K562 (cell line): ENCODE data around the gene SBK3. TPM values are rescaled to one million over a fixed set of nuclear protein-coding genes. Genes with fewer than 3 reads are reported as not detected.
A peak's percentile ranks its signal among the peaks of the same experiment; 100 is the strongest.

Source experiments
- ATF3 ChIP-seq, 2 experiments: fragments of 450-650 bp in 1 of 2; sonication (generic) in 1 of 2; formaldehyde crosslinking in 1 of 2; IDR thresholded peaks in 1 of 2; conservative IDR thresholded peaks in 1 of 2; 2 replicates each; pipeline versions ENCODE4 v1.6.1 to v1.8.1; 2016 to 2023; ENCODE audit warnings: mild to moderate bottlenecking in 2 of 2, moderate library complexity in 2 of 2, inconsistent platforms in 1 of 2, missing genetic modification reagents in 1 of 2
- CC2D1A ChIP-seq: fragments of 450-650 bp; IDR thresholded peaks from 2 replicates; pipeline ENCODE4 v1.6.1; 2017; ENCODE audit warnings: mild to moderate bottlenecking
- COPS2 ChIP-seq: fragments of 450-650 bp; conservative IDR thresholded peaks from 2 replicates; pipeline ENCODE4 v1.6.1; 2016; ENCODE audit warnings: mild to moderate bottlenecking, moderate library complexity
- EP300 ChIP-seq: IDR thresholded peaks from 2 replicates; pipeline ENCODE4 v1.6.1; 2012; ENCODE audit warnings: low read length, improper control_type of control experiment
- EZH2 ChIP-seq: IDR thresholded peaks from 2 replicates; pipeline ENCODE4 v1.6.1; 2012; ENCODE audit warnings: low read depth, mild to moderate bottlenecking, inconsistent platforms, low read length, borderline replicate concordance
- GTF2F1 ChIP-seq: IDR thresholded peaks from 2 replicates; pipeline ENCODE4 v1.6.1; 2011; ENCODE audit warnings: low read depth, low read length, improper control_type of control experiment
- HEY1 ChIP-seq: fragments of 250-450 bp; sonication (Bioruptor Pico); IDR thresholded peaks from 2 replicates; pipeline ENCODE4 v1.5.0; 2020; ENCODE audit warnings: mild to moderate bottlenecking, moderate library complexity, borderline replicate concordance
- HIVEP1 ChIP-seq: fragments of 250-450 bp; sonication (Bioruptor Pico); IDR thresholded peaks from 2 replicates; pipeline ENCODE4 v1.4.0; 2020; ENCODE audit warnings: mild to moderate bottlenecking
- ILK ChIP-seq: fragments of 450-650 bp; IDR thresholded peaks from 2 replicates; pipeline ENCODE4 v1.6.1; 2016; ENCODE audit warnings: missing genetic modification characterization, low read depth, mild to moderate bottlenecking, missing compliant biosample characterization, moderate library complexity, borderline replicate concordance
- KAT2B ChIP-seq: IDR thresholded peaks from one replicate; pipeline ENCODE4 v1.6.1; 2012; ENCODE audit warnings: low read depth, mild to moderate bottlenecking, control low read depth, inconsistent platforms, low read length, moderate library complexity
- KDM1A ChIP-seq, 2 experiments: fragments of 450-650 bp; IDR thresholded peaks; 2 replicates each; pipeline ENCODE4 v1.6.1; 2016; ENCODE audit warnings: mild to moderate bottlenecking in 2 of 2
- KHSRP ChIP-seq: fragments of 450-650 bp; IDR thresholded peaks from 2 replicates; pipeline ENCODE4 v1.6.1; 2017
- KLF6 ChIP-seq: fragments of 250-450 bp; sonication (Bioruptor Pico); IDR thresholded peaks from 2 replicates; pipeline ENCODE4 v1.4.0; 2020; ENCODE audit warnings: mild to moderate bottlenecking, moderate library complexity, borderline replicate concordance
- L3MBTL2 ChIP-seq: fragments of 450-650 bp; IDR thresholded peaks from 2 replicates; pipeline ENCODE4 v1.6.1; 2016; ENCODE audit warnings: mild to moderate bottlenecking, moderate library complexity
- MTA1 ChIP-seq: fragments of 450-650 bp; IDR thresholded peaks from 2 replicates; pipeline ENCODE4 v1.6.1; 2017; ENCODE audit warnings: borderline replicate concordance
- NONO ChIP-seq, 2 experiments: fragments of 200-400 bp in 1 of 2; fragments of 450-650 bp in 1 of 2; formaldehyde crosslinking in 1 of 2; IDR thresholded peaks; 2 replicates each; pipeline ENCODE4 v1.6.1; 2017; ENCODE audit warnings: low read depth in 2 of 2, mild to moderate bottlenecking in 2 of 2, moderate library complexity in 2 of 2, low read length in 1 of 2
- POLR2G ChIP-seq: fragments of 200-400 bp; formaldehyde crosslinking; IDR thresholded peaks from 2 replicates; pipeline ENCODE4 v1.6.1; 2017; ENCODE audit warnings: low read depth, mild to moderate bottlenecking, antibody characterized with exemption, low read length, moderate library complexity
- SRSF7 ChIP-seq: fragments of 200-400 bp; formaldehyde crosslinking; optimal IDR thresholded peaks from 2 replicates; pipeline ENCODE3; 2017; ENCODE audit warnings: mild to moderate bottlenecking, low read depth, low read length
- STAT5A ChIP-seq: IDR thresholded peaks from 2 replicates; pipeline ENCODE4 v1.6.1; 2012; ENCODE audit warnings: low read length, inconsistent platforms, borderline replicate concordance
- ZBED1 ChIP-seq: IDR thresholded peaks from 2 replicates; pipeline ENCODE4 v1.6.1; 2014
- ZEB2 ChIP-seq: fragments of 450-650 bp; IDR thresholded peaks from 2 replicates; pipeline ENCODE4 v1.6.1; 2016
- ZNF518B ChIP-seq: fragments of 250-450 bp; sonication (Bioruptor Pico); IDR thresholded peaks from 2 replicates; pipeline ENCODE4 v1.5.0; 2021; ENCODE audit warnings: mild to moderate bottlenecking, moderate library complexity
- ZNF586 ChIP-seq: fragments of 450-650 bp; formaldehyde crosslinking; conservative IDR thresholded peaks from 2 replicates; pipeline ENCODE4 v1.4.0; 2020; ENCODE audit warnings: mild to moderate bottlenecking, moderate library complexity
- ZNF639 ChIP-seq, 2 experiments: fragments of 200-800 bp in 1 of 2; sonication (Bioruptor generic) in 1 of 2; sonication (generic) in 1 of 2; formaldehyde crosslinking in 1 of 2; IDR thresholded peaks in 1 of 2; conservative IDR thresholded peaks in 1 of 2; 2 replicates each; pipeline versions ENCODE4 v1.5.0 to v1.6.1; 2016 to 2020; ENCODE audit warnings: missing compliant biosample characterization in 1 of 2, missing genetic modification characterization in 1 of 2, missing genetic modification reagents in 1 of 2
- polyA plus RNA-seq, 8 experiments: library from polyadenylated mRNA; depleted of rRNA in 4 of 8; stranded (reverse) in 5 of 8; unstranded in 3 of 8; fragments of >200 nt; fragmentation: Nextera tagmentation in 2 of 8; fragmentation: Illumina TruSeq in 1 of 8; extraction: Ambion mirVana in 2 of 8; extraction: Trizol in 1 of 8; gene quantifications; 2 replicates each; pipeline versions ENCODE4 v1.2.1 to v1.2.3, GENCODE V29; 2011 to 2014; ENCODE audit warnings: inconsistent platforms in 1 of 8, missing spikeins in 1 of 8
- total RNA-seq, 7 experiments: library from RNA; depleted of rRNA in 6 of 7; stranded (reverse); fragments of >200 nt in 6 of 7; fragmentation: Illumina TruSeq in 2 of 7; extraction: Trizol in 2 of 7; gene quantifications; 2 replicates each; pipeline versions ENCODE4 v1.2.1 to v1.2.3, GENCODE V29; 2011 to 2021; ENCODE audit warnings: low replicate concordance in 1 of 7

The SBK3 gene
- total and polyA plus RNA-seq, 9 of the 15 experiments (the other 6 are each of a cell fraction or from before 2014, with no cell fraction given), result 0.11 to 0.43 (median 0.13) TPM; not detected in 6

GRCh38 chr19:55544776-55545439 lies 435 bp downstream of the SBK3 start (continued):
- TF ChIP-seq SRSF7 (no peak), NONO (IDR thresholded peaks at IDR 0.05; ENCODE audit: low read depth in 2 of 2, low read length in 1 of 2) (no peak), ZNF518B (CRISPR knock-in tag) (no peak), ZNF639 (CRISPR knock-in tag; conservative IDR thresholded peaks at IDR 0.05 in 1 of 2, IDR thresholded peaks at IDR 0.05 in 1 of 2) (0 out of 4 replicates have a peak, but pooled peaks of 1 of the 2 experiments have one; percentile 21), ILK (no peak), ATF3 (IDR thresholded peaks at IDR 0.05) (peak; percentile 98), ATF3 (CRISPR knock-in tag; conservative IDR thresholded peaks at IDR 0.05) (no peak; the same call in 1 of the 2 replicates), KHSRP (no peak), KLF6 (no peak), KAT2B (no peak), KDM1A (IDR thresholded peaks at IDR 0.05) (peak; percentile 63 to 66; a peak in 2 of 4 replicates), POLR2G (peak; percentile 57; the same call in 1 of the 2 replicates), GTF2F1 (no peak), ZNF586 (CRISPR knock-in tag) (no peak), ZEB2 (0 out of 2 replicates have a peak, but pooled peaks have one; percentile 45), COPS2 (no peak), HIVEP1 (CRISPR knock-in tag) (no peak), MTA1 (peak; percentile 58), STAT5A (no peak), CC2D1A (no peak), L3MBTL2 (peak; percentile 77; the same call in 1 of the 2 replicates), ZBED1 (no peak), HEY1 (CRISPR knock-in tag) (no peak), EP300 (peak; percentile 64; the same call in 1 of the 2 replicates), EZH2 (no peak)
